HepG2 (cell line): ENCODE measurements around the gene GFER. TPM values are rescaled to one million over a fixed set of nuclear protein-coding genes. Genes with fewer than 3 reads are reported as not detected.
"Not testable (repeated sequence)": the region's sequence is repeated elsewhere in the genome, so short reads cannot be mapped to it uniquely, and the experiment has no call there.

Experiments used
- ATAC-seq: fragments of 200-7000 bp; cut with Tn5 transposase; 3 replicates; pipeline ENCODE4 v1.9.1; 2020; ENCODE audit warnings: mild to moderate bottlenecking, moderate library complexity
- BruUV-seq: library from RNA; stranded (reverse); fragments of 400-500 nt; replicated peaks from 2 replicates; lab custom pipeline; 2021; lab: Mats Ljungman, UMichigan
- CTCF ChIA-PET: fragments of 300-600 bp; formaldehyde crosslinking; extraction: SDS; loops from one replicate; lab custom pipeline; 2021; ENCODE audit warnings: low total read pairs, inconsistent platforms, low intra/inter-chr PET ratio; lab: Yijun Ruan, JAX
- POLR2A ChIA-PET: fragments of 350-600 bp; sonication (Branson Sonifier 250); formaldehyde crosslinking; loops from one replicate; lab custom pipeline; 2020; ENCODE audit warnings: antibody characterized with exemption, inconsistent platforms; lab: Yijun Ruan, JAX
- DNase-seq: peaks from one replicate; pipeline ENCODE4 v3.0.0-alpha.2; 2015; ENCODE audit warnings: low spot score
- FAIRE-seq: peaks from 3 replicates; lab custom pipeline; 2011; peaks lifted over from hg19 to GRCh38; lab: Jason Lieb, UNC
- H2AFZ ChIP-seq: one replicate; pipeline ENCODE4 v1.6.1; 2011; ENCODE audit warnings: low read length, inconsistent platforms
- H3K27ac ChIP-seq: fragments of 300-600 bp; 3 replicates; pipeline ENCODE4 v1.8.0; 2011; ENCODE audit warnings: mixed run types, mild to moderate bottlenecking, mixed read lengths, low read length, inconsistent platforms; ENCODE audit not compliant: insufficient read depth; ENCODE audit errors: extremely low read length
- H3K27me3 ChIP-seq, 2 experiments: fragments of 200-600 bp in 1 of 2; 2 replicates in 1 of 2; 3 replicates in 1 of 2; pipeline versions ENCODE4 v1.6.0 to v1.8.0; 2011; ENCODE audit warnings: low read length in 2 of 2, mild to moderate bottlenecking in 2 of 2, moderate library complexity in 2 of 2, inconsistent platforms in 1 of 2; ENCODE audit not compliant: insufficient read depth in 2 of 2, control insufficient read depth in 1 of 2
- H3K36me3 ChIP-seq, 2 experiments: fragments of 200-600 bp in 1 of 2; replicated peaks in 1 of 2; 2 replicates in 1 of 2; 3 replicates in 1 of 2; pipeline versions ENCODE4 v1.5.1 to v1.8.0; 2011; ENCODE audit warnings: low read length in 2 of 2, inconsistent platforms in 1 of 2; ENCODE audit not compliant: insufficient read depth in 2 of 2, control insufficient read depth in 1 of 2
- H3K4me1 ChIP-seq: 2 replicates; pipeline ENCODE4 v1.5.1; 2012; ENCODE audit warnings: low read length, inconsistent platforms; ENCODE audit not compliant: insufficient read depth
- H3K4me2 ChIP-seq: 2 replicates; pipeline ENCODE4 v1.6.0; 2011; ENCODE audit warnings: low read depth, low read length, inconsistent platforms
- H3K4me3 ChIP-seq, 3 experiments: fragments of 200-600 bp in 1 of 3; sonication (generic), shearing (Covaris generic) in 1 of 3; replicated peaks in 1 of 3; 2 replicates each; pipeline ENCODE4 v1.5.1; 2011 to 2016; ENCODE audit warnings: low read length in 3 of 3, inconsistent platforms in 2 of 3, low read depth in 2 of 3, mild to moderate bottlenecking in 2 of 3, control low read depth in 1 of 3, mixed read lengths in 1 of 3; ENCODE audit not compliant: insufficient read depth in 1 of 3
- H3K79me2 ChIP-seq: one replicate; pipeline ENCODE4 v1.6.1; 2011; ENCODE audit warnings: low read length, inconsistent platforms; ENCODE audit not compliant: insufficient read depth
- H3K9ac ChIP-seq: 2 replicates; pipeline ENCODE4 v1.6.0; 2011; ENCODE audit warnings: mild to moderate bottlenecking, low read depth, low read length, inconsistent platforms; ENCODE audit not compliant: insufficient read depth
- H3K9me3 ChIP-seq: 2 replicates; pipeline ENCODE4 v1.5.1; 2012; ENCODE audit warnings: mild to moderate bottlenecking, low read length
- H4K20me1 ChIP-seq: 2 replicates; pipeline ENCODE4 v1.6.0; 2011; ENCODE audit warnings: inconsistent platforms, mild to moderate bottlenecking, low read length, moderate library complexity; ENCODE audit not compliant: insufficient read depth
- CEBPB ChIP-seq: IDR thresholded peaks from 2 replicates; pipeline ENCODE4 v1.6.1; 2011; ENCODE audit warnings: low read depth, low read length, improper control_type of control experiment, borderline replicate concordance
- CEBPG ChIP-seq: IDR thresholded peaks from 2 replicates; pipeline ENCODE4 v1.6.1; 2016
- CREB1 ChIP-seq, 2 experiments: fragments of 450-650 bp in 1 of 2; IDR thresholded peaks; 2 replicates each; pipeline ENCODE4 v1.6.1; 2016 to 2017; ENCODE audit warnings: control low read depth in 1 of 2, mild to moderate bottlenecking in 1 of 2, missing compliant biosample characterization in 1 of 2, missing genetic modification characterization in 1 of 2
- DMAP1 ChIP-seq: IDR thresholded peaks from 2 replicates; pipeline ENCODE4 v1.6.1; 2016
- TEAD3 ChIP-seq: optimal IDR thresholded peaks from 2 replicates; pipeline ENCODE3; 2016; ENCODE audit warnings: borderline replicate concordance
- THAP11 ChIP-seq: IDR thresholded peaks from 2 replicates; pipeline ENCODE4 v1.6.1; 2016; ENCODE audit warnings: missing biosample characterization, missing genetic modification reagents
- ZNF121 ChIP-seq: sonication (generic); formaldehyde crosslinking; IDR thresholded peaks from 2 replicates; pipeline ENCODE4 v1.5.0; 2020; ENCODE audit warnings: mild to moderate bottlenecking, missing genetic modification reagents
- ZNF18 ChIP-seq: sonication (generic); formaldehyde crosslinking; IDR thresholded peaks from 2 replicates; pipeline ENCODE4 v1.8.0; 2022; ENCODE audit warnings: mild to moderate bottlenecking, missing genetic modification reagents; ENCODE audit not compliant: insufficient replicate concordance
- ZNF362 ChIP-seq: sonication (generic); formaldehyde crosslinking; IDR thresholded peaks from 2 replicates; pipeline ENCODE4 v1.4.0; 2020; ENCODE audit warnings: missing genetic modification reagents, mild to moderate bottlenecking, borderline replicate concordance
- ZNF574 ChIP-seq: sonication (generic); formaldehyde crosslinking; IDR thresholded peaks from 2 replicates; pipeline ENCODE4 v1.4.0; 2020; ENCODE audit warnings: missing genetic modification reagents
- WGBS: methylation state at CpG from one replicate; pipeline ENCODE4 v1.1.6; 2017; ENCODE audit warnings: low lambda C conversion rate; 5-methylcytosine and 5-hydroxymethylcytosine counted together
- in situ Hi-C: cut with HindIII; loops from 2 replicates; pipeline ENCODE4 v1.10.0; 2017; ENCODE audit warnings: low pct_unique_long_range_greater_than_20kb; ENCODE audit not compliant: extremely low pct_ligation_motif_present
- intact Hi-C: fragments of 100-400 bp; cut with micrococcal nuclease; formaldehyde crosslinking; loops from one replicate; pipeline ENCODE4 v1.10.0; 2022; ENCODE audit not compliant: unreplicated experiment
- polyA plus RNA-seq, 8 experiments: library from polyadenylated mRNA; depleted of rRNA in 3 of 8; stranded (reverse) in 7 of 8; unstranded in 1 of 8; fragments of >200 nt; fragmentation: Illumina TruSeq in 4 of 8; extraction: Trizol in 4 of 8; gene quantifications; 2 replicates each; pipeline versions ENCODE4 v1.2.1 to v1.2.3, GENCODE V29; 2011 to 2016; ENCODE audit warnings: low read depth in 4 of 8, missing spikeins in 1 of 8, mixed read lengths in 1 of 8; ENCODE audit not compliant: insufficient read depth in 1 of 8
- total RNA-seq, 5 experiments: library from RNA; depleted of rRNA; stranded (reverse); fragments of >200 nt; fragmentation: Illumina TruSeq; extraction: Trizol; gene quantifications; 2 replicates each; pipeline ENCODE4 v1.2.3, GENCODE V29; 2016; ENCODE audit warnings: low read depth in 1 of 5

GFER gene
- total and polyA plus RNA-seq, 2 of the 13 experiments (the other 11 are each of a cell fraction or from before 2014, with no cell fraction given): 28.6 to 71.7 TPM

GRCh38 chr16:2011726-2012125 is 27.7 kb downstream of the GFER start:
- CTCF ChIA-PET; BruUV-seq; in situ Hi-C loops; H3K27me3 ChIP-seq; H3K9ac ChIP-seq; H3K4me3 ChIP-seq; H3K36me3 ChIP-seq; ATAC-seq; DNase-seq; FAIRE-seq; intact Hi-C loops; H2AFZ ChIP-seq; H3K9me3 ChIP-seq; TF ChIP-seq CREB1 (IDR thresholded peaks at IDR 0.05): not testable (repeated sequence)
- Histone ChIP-seq H3K27ac (peak overlapping the region; percentile 24), H3K79me2 (peaks cover 34% of the 10 kb centered on the region), H3K4me2 (peak overlapping the region; percentile 27; the same call in 1 of the 2 replicates), H3K4me1 (peaks cover 72% of the 10 kb centered on the region), H4K20me1 (peaks cover 13% of the 10 kb centered on the region; the same call in 1 of the 2 replicates)
- TF ChIP-seq DMAP1 (0 out of 2 replicates have a peak, but pooled peaks have one; percentile 40), ZNF574 (peak; percentile 44; the same call in 1 of the 2 replicates), TEAD3 (CRISPR knock-in tag) (peak; percentile 72), ZNF121 (CRISPR knock-in tag) (peak; percentile 69), CREB1 (CRISPR knock-in tag; IDR thresholded peaks at IDR 0.05) (peak; percentile 35; the same call in 1 of the 2 replicates), CEBPG (peak; percentile 71), THAP11 (CRISPR knock-in tag) (peak; percentile 16; the same call in 1 of the 2 replicates), ZNF18 (CRISPR knock-in tag) (peak; percentile 99), CEBPB (peak; percentile 61; the same call in 1 of the 2 replicates), ZNF362 (peak; percentile 71; the same call in 1 of the 2 replicates)
- POLR2A ChIA-PET: interaction anchor here (0.6 to 1.8 kb wide), 10 partner anchors 21 to 144 kb away, joined by 3 to 7 read pairs (median 4); partner anchors contain the start of genes NTHL1, RPS2, TRAF7 and TSC2
- WGBS: 37% methylated on average over 9 of the region's 9 CpGs
